Measurements from ENCODE around the gene LPP. TPM values are rescaled to one million over a fixed set of nuclear protein-coding genes. Genes with fewer than 3 reads are reported as not detected.

Gene LPP
- total RNA-seq, 1 donor from 2014 or later = 96.7 TPM

GRCh38 chr3:188370081-188370830, 216.3 kb downstream of the LPP start:
- H3K9me3 Mint-ChIP-seq = no peaks in the 10 kb centered on the region
- no peak for TF ChIP-seq CTCF (conservative IDR thresholded peaks at IDR 0.05)
- H3K27ac Mint-ChIP-seq = peak overlapping the region; percentile 13
- H3K4me3 Mint-ChIP-seq = no peak overlapping the region
- peaks cover 11% of the 10 kb centered on the region for H3K4me1 Mint-ChIP-seq (ENCODE audit: unreplicated experiment)
- no peaks in the 10 kb centered on the region for H3K27me3 Mint-ChIP-seq
- H3K36me3 Mint-ChIP-seq = peaks cover 8% of the 10 kb centered on the region
- DNase-seq (ENCODE audit: extremely low spot score, unreplicated experiment) = no peak

- no peaks in the 10 kb centered on the region for H3K27me3 Mint-ChIP-seq
- H3K9me3 Mint-ChIP-seq = peaks cover 4% of the 10 kb centered on the region
- DNase-seq (ENCODE audit: extremely low spot score, unreplicated experiment) = no peak
- H3K4me3 Mint-ChIP-seq = no peak overlapping the region
- no peak overlapping the region for H3K27ac Mint-ChIP-seq
- TF ChIP-seq CTCF (conservative IDR thresholded peaks at IDR 0.05) = no peak
- no peaks in the 10 kb centered on the region for H3K4me1 Mint-ChIP-seq (ENCODE audit: unreplicated experiment)
- H3K36me3 Mint-ChIP-seq = peaks cover 8% of the 10 kb centered on the region
Measured at GRCh38 chr3:188378786-188379185, 224.8 kb downstream of the LPP start.

DNA sequence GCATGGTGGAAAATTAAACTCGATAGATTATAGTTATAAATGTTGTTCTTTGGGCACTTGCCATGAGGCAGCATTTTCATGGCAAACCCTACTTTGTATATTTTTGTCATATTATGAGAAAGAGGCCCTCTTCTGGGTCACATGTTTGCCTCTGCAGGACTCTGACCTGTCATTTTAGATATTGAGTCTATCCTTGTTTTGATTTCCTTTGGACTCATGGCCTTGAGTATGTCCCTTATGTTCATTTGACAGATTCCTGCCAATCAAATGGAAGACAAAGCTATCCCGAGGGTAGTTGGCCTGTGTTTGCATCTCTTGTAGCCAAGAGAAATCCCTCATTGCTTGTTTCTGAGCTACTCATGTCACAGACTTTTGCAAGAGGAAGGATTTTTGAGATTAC, 226.3 kb downstream of the LPP start:
- Mint-ChIP-seq H3K9me3 (peaks cover 4% of the 10 kb centered on the region), H3K27ac (no peak overlapping the region), H3K27me3 (no peaks in the 10 kb centered on the region), H3K36me3 (peaks cover 8% of the 10 kb centered on the region), H3K4me3 (no peak overlapping the region), H3K4me1 (ENCODE audit: unreplicated experiment) (peaks cover 5% of the 10 kb centered on the region)
- DNase-seq (ENCODE audit: extremely low spot score, unreplicated experiment) = no peak
- no peak for TF ChIP-seq CTCF (conservative IDR thresholded peaks at IDR 0.05)

GRCh38 chr3:188380722-188381121, 226.8 kb downstream of the LPP start:
- Mint-ChIP-seq H3K36me3 (peaks cover 8% of the 10 kb centered on the region), H3K4me1 (ENCODE audit: unreplicated experiment) (peaks cover 9% of the 10 kb centered on the region), H3K4me3 (no peak overlapping the region), H3K9me3 (peaks cover 4% of the 10 kb centered on the region), H3K27me3 (no peaks in the 10 kb centered on the region), H3K27ac (no peak overlapping the region)
- no peak for DNase-seq (ENCODE audit: extremely low spot score, unreplicated experiment)
- TF ChIP-seq CTCF (conservative IDR thresholded peaks at IDR 0.05) = no peak

DNA sequence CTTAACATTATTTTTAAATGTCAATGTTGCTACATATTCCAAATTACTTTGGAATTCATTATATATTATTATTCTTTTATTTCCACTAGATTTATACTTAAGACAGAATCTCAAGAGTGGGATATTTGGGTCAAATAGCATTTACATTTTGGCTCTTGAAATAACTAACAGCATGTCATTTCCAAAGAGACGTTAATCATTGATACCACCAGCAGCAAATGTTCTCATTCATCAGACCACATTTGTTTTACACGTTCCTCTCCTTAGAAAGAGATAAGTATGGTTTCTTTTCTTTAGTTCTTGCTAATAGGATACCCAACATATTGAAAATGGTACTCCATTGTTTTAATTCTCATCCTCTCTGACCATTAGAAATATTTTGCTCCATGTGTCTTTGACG, 229.8 kb downstream of the LPP start:
- Mint-ChIP-seq H3K4me1 (ENCODE audit: unreplicated experiment) (peaks cover 17% of the 10 kb centered on the region), H3K9me3 (peaks cover 4% of the 10 kb centered on the region), H3K27ac (no peak overlapping the region)

More for the DNA sequence above, 229.8 kb downstream of the LPP start:
- DNase-seq (ENCODE audit: extremely low spot score, unreplicated experiment) = no peak
- Mint-ChIP-seq H3K36me3 (peaks cover 8% of the 10 kb centered on the region), H3K27me3 (no peaks in the 10 kb centered on the region), H3K4me3 (no peak overlapping the region)
- no peak for TF ChIP-seq CTCF (conservative IDR thresholded peaks at IDR 0.05)

Measured in type B pancreatic cell (in vitro differentiated cells).